IPS-18a (cell line): Measurements from ENCODE around the gene FGF11.

Experiments used
- H3K27ac ChIP-seq: one replicate; pipeline ENCODE4 v1.5.1; 2013; ENCODE audit warnings: low read length
- H3K27me3 ChIP-seq: one replicate; pipeline ENCODE4 v1.6.1; 2013; ENCODE audit warnings: mild to moderate bottlenecking, low read length; ENCODE audit not compliant: control insufficient read depth, insufficient read depth
- H3K36me3 ChIP-seq: one replicate; pipeline ENCODE4 v1.6.1; 2013; ENCODE audit warnings: low read depth, low read length; ENCODE audit not compliant: control insufficient read depth
- H3K4me1 ChIP-seq: one replicate; pipeline ENCODE4 v1.6.1; 2013; ENCODE audit warnings: low read depth, low read length; ENCODE audit not compliant: control insufficient read depth
- H3K4me3 ChIP-seq: one replicate; pipeline ENCODE4 v1.5.1; 2013; ENCODE audit warnings: low read length
- H3K9ac ChIP-seq: one replicate; pipeline ENCODE4 v1.6.1; 2013; ENCODE audit warnings: mild to moderate bottlenecking, low read length, moderate library complexity
- H3K9me3 ChIP-seq: one replicate; pipeline ENCODE4 v1.6.1; 2013; ENCODE audit warnings: low read depth, low read length; ENCODE audit not compliant: control insufficient read depth

FGF11 gene

DNA sequence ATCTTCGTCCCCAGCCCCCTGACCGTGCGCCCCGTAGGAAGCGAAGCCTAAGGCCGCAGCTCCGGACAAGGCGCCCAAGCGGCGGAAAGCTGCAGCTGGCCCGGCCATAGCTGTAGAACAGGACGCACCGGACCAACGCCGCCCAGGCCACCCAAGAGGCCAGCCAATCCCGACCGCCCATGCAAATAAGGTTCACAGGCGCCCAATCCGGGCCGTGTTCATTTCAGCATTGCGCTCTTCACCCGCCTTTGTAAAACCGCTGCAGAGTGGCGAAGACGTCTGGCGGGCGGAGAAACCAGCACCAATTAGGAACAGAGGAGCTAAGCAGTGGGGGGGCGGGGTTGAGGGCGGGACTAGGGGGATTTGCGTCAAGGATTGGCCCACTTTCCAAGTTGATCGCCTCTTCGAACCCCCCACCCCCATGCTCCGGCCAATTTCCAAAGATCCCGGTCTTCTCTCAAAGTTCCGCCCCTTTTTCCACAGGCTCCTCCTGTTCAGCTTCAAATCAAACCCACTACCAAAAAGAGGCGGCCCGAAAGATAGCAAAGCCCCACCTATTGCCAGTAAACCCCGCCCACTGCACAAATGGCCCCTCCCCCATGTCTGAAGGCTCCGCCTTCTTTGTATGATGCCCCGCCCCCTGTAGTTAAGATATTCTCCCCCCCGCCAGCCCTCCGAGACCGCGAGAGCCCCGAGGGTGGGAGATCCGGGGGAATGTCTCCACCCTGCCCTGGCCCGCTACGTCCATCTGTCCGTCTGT lies 35.2 kb upstream of the FGF11 start, which contains the start of gene TMEM256:
Gene TMEM256, minus strand, starts transcription at position 121 of the 760 bp plus-strand sequence. Its CDS starts 13 bp downstream, at position 108.
- Histone ChIP-seq H3K27me3 (no peaks in the 10 kb centered on the region), H3K9me3 (no peaks in the 10 kb centered on the region), H3K36me3 (peaks cover 5% of the 10 kb centered on the region), H3K4me1 (peaks cover 23% of the 10 kb centered on the region), H3K4me3 (peak within 1 kb of the TSS; percentile 88), H3K9ac (peak within 1 kb of the TSS; percentile 72), H3K27ac (peak within 1 kb of the TSS; percentile 43)

DNA sequence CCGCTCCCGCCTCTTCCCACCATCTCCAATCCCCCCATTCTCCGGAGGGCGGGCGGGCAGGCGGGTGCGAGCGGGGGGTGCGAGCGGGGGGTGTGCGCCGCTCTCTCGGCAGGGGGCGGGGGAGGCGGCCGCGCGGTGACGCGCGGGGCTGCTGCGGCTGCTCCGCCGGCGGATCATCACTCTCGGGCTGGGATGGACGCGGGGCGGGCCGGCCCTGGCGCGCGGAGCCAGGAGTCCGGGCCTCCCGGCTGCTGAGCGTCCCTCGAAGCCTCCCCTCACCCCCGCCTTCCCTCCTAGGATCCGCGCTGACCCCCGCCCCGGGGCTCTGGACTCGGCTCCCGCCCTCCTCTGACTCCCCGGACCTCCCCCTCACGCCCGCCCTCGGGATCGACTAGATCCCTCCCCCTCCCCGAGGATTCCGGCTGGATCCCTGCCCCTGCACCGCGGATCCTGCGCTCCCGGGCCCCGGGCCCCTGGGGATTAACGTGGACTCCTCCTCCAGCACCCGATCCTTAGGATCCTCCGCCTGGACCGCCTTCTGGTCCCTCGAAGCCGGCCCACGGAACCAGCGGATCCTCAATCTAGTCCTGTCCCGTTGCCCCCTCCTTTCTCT lies 34.5 kb upstream of the FGF11 start:
- no peak overlapping the region for H3K27ac ChIP-seq

DNA sequence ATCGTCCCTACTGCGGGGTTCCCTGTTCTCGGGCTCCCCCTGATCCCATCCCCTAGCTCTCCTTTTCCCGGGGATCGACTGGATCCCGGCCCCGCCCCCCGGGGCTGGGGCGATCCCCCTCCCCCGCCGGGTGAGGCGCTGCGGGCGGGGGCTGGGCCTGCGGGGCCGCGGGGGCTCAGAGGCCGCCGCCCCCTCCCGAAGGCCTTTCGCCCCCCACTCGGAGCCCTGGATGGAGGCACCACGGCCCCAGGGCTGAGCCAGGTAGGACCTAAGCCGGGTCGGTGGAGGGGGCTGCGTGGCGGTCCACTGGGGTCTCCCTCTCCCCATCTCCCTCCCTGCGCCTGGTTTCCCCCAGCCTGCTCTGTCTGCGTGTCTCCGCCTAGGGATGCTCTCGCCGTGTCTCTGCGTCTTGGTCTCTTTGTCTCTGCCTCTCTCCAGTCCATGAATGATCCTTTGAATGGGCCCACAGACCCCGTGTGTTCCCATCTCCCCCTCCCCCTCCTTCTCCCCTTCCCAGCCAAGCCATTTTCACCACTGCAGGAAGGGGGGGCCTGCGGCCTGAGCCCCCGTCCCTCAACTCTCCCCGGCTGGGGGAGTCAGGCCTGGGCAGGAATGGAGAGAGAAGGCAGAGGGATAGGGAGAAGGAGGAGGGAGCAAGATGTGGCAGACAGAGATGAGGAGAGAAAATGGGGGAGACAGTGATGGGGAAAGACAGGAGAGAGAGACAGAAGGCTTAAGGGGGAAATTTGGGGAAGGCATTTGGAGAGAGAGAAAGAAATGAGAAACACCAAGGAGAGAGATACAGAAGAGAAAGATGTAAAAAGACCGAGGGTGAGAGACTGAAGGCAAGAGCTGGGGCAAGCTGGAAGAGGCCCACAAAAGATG lies 33.7 kb upstream of the FGF11 start:
- Histone ChIP-seq H3K9ac (peak overlapping the region; percentile 47), H3K9me3 (no peaks in the 10 kb centered on the region), H3K27me3 (no peaks in the 10 kb centered on the region), H3K4me1 (peaks cover 23% of the 10 kb centered on the region), H3K27ac (no peak overlapping the region), H3K4me3 (peak overlapping the region; percentile 87), H3K36me3 (peaks cover 19% of the 10 kb centered on the region)

More for the DNA sequence above, 34.5 kb upstream of the FGF11 start:
- Histone ChIP-seq H3K4me3 (peak overlapping the region; percentile 87), H3K36me3 (peaks cover 12% of the 10 kb centered on the region), H3K4me1 (peaks cover 23% of the 10 kb centered on the region), H3K9me3 (no peaks in the 10 kb centered on the region), H3K9ac (peak overlapping the region; percentile 47), H3K27me3 (no peaks in the 10 kb centered on the region)

DNA sequence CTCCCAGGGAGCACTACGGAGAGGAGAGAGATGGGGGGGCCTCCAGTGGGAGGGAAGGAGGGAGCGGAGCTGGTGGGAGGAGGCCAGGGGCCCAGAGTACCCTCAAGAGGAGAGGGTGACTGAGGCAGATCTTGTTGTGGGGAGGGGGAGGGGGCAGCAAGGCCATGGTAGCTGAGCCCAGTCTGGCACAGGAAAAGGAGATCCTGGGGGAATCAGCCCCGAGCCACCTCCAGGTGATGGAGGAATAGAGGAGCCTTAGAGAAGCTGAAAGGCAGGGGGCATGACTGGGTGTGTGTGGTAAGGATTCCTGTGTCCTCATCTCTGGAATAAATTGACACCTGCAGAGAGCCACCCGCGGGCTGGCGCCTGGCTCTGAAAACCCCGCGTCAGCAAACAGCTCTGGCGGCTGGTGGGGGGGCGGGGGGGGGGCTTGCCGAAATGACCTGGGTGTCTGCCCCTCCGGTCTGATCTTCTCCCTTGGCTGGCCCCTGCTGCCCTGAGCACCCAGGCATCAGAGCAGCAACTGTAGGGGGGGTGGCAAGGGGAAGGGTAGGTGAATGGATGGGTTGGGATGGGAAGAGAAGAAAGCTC lies 33.0 kb upstream of the FGF11 start:
- Histone ChIP-seq H3K4me3 (peak overlapping the region; percentile 87), H3K27me3 (no peaks in the 10 kb centered on the region), H3K4me1 (peaks cover 23% of the 10 kb centered on the region), H3K9me3 (no peaks in the 10 kb centered on the region), H3K36me3 (peaks cover 19% of the 10 kb centered on the region), H3K9ac (peak overlapping the region; percentile 47), H3K27ac (no peak overlapping the region)

DNA sequence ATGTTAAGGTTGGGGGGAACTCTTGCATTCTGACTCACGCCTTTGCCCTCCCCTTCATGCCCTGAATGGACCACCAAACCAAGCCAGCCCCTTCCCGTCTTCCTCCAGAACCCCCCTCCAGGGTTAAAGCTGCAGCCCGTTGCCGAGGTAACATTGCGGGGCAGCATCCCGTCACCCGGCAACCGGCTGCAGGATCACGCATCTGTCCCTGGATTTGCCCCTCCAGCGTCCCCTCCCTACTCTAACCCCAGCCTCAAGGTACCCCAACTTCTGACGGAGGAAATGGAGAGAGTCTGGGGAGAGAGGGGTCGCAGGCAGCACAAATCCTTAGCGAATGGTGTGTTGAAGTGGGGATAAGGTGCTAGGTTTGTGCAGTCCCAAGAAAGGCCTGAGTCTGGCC lies 32.2 kb upstream of the FGF11 start:
- Histone ChIP-seq H3K9me3 (no peaks in the 10 kb centered on the region), H3K9ac (no peak overlapping the region), H3K4me1 (peaks cover 23% of the 10 kb centered on the region), H3K4me3 (no peak overlapping the region), H3K27me3 (no peaks in the 10 kb centered on the region), H3K27ac (no peak overlapping the region), H3K36me3 (peaks cover 19% of the 10 kb centered on the region)

DNA sequence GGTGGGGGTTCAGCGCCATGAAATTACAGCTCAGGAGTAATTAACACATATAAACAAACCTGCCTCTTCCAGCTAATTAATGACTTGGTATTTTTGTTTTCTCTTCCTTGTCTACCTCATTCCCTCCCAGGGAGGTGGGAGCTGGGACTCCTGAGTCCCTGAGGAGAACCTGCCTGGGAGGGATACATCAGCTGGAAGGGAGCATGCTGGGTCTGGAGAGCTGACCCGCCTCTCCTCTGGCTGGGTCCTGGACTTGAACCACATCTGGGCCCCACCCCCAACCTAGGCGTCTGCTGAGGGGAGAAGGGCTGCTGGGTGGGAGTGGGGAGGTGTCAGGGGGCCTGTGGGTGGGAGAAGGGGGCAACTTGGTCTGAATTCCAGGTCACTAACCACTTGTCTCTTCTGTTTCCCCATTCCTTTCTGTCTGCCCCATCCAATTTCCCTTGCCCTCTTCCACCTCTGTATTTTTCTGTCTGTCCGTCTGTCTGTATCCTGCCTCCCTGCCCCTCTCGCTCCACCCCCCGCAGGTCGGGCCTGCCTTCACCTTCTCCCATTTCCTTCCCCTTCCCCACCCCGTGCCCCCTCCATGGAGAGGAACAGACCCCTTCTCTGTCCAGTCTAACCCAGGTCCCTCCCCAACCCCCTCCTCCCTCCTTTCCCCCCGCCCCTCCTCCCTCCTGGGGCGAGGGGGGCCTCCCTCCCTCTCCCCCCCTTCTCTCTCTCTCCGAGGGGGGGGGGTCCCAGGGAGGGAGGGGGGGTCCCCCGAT lies 31.6 kb upstream of the FGF11 start, which contains the start of gene NLGN2:
Gene NLGN2, plus strand, starts transcription at position 361 of the 767 bp plus-strand sequence. CDS start 411 bp downstream, outside the sequence.
- Histone ChIP-seq H3K36me3 (peaks cover 19% of the 10 kb centered on the region), H3K4me1 (peaks cover 22% of the 10 kb centered on the region), H3K9me3 (no peaks in the 10 kb centered on the region), H3K4me3 (no peak within 1 kb of the TSS), H3K27me3 (no peaks in the 10 kb centered on the region), H3K9ac (no peak within 1 kb of the TSS), H3K27ac (no peak within 1 kb of the TSS)

DNA sequence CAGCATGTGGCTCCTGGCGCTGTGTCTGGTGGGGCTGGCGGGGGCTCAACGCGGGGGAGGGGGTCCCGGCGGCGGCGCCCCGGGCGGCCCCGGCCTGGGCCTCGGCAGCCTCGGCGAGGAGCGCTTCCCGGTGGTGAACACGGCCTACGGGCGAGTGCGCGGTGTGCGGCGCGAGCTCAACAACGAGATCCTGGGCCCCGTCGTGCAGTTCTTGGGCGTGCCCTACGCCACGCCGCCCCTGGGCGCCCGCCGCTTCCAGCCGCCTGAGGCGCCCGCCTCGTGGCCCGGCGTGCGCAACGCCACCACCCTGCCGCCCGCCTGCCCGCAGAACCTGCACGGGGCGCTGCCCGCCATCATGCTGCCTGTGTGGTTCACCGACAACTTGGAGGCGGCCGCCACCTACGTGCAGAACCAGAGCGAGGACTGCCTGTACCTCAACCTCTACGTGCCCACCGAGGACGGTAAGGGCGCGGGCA lies 31.0 kb upstream of the FGF11 start:
- no peaks in the 10 kb centered on the region for H3K27me3 ChIP-seq
- no peak overlapping the region for H3K9ac ChIP-seq
- peaks cover 15% of the 10 kb centered on the region for H3K4me1 ChIP-seq
- no peak overlapping the region for H3K27ac ChIP-seq
- H3K4me3 ChIP-seq = no peak overlapping the region
- no peaks in the 10 kb centered on the region for H3K9me3 ChIP-seq
- peaks cover 19% of the 10 kb centered on the region for H3K36me3 ChIP-seq

DNA sequence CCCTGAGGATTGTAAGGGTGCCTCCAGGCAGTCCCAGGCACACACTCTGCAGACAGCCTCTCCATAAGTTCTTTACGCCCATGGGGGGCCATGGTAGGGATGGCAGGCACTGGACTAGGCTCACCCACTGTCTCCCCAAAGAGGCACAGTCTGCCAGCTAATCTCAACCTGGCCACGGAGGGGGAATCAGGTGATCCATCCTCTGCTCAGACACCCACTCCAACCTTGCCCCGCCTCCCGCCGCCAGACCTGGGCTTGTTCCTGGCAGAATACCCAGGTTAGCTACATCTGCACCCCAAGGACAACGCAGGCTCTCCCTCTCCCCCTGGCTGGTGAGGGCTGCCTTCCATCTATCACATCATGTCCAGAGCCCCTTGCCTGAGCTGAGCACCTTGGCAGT lies 30.4 kb upstream of the FGF11 start:
- Histone ChIP-seq H3K27ac (no peak overlapping the region), H3K36me3 (peaks cover 19% of the 10 kb centered on the region), H3K9ac (no peak overlapping the region), H3K4me1 (peaks cover 15% of the 10 kb centered on the region), H3K9me3 (no peaks in the 10 kb centered on the region), H3K27me3 (no peaks in the 10 kb centered on the region), H3K4me3 (no peak overlapping the region)

DNA sequence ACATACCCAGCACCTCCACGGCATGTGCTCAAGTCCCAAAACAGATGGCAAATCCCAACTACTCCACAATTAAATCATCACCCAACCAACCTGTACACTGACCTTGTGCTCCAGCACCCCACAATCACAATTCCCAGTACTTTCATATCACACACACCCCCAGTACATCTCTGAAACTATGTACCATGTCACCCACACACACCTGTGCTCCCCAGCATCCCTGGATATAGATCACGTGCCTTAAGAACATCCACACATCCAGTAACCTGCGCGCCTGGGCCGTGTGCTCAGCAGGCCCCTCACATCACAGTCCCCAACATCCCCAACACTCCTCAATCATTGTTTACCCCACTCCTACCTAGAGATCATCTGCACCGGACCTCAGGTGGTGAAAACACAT lies 29.6 kb upstream of the FGF11 start:
- Histone ChIP-seq H3K27ac (no peak overlapping the region), H3K4me1 (peaks cover 15% of the 10 kb centered on the region), H3K4me3 (no peak overlapping the region), H3K9ac (no peak overlapping the region), H3K27me3 (no peaks in the 10 kb centered on the region), H3K9me3 (no peaks in the 10 kb centered on the region), H3K36me3 (peaks cover 19% of the 10 kb centered on the region)

DNA sequence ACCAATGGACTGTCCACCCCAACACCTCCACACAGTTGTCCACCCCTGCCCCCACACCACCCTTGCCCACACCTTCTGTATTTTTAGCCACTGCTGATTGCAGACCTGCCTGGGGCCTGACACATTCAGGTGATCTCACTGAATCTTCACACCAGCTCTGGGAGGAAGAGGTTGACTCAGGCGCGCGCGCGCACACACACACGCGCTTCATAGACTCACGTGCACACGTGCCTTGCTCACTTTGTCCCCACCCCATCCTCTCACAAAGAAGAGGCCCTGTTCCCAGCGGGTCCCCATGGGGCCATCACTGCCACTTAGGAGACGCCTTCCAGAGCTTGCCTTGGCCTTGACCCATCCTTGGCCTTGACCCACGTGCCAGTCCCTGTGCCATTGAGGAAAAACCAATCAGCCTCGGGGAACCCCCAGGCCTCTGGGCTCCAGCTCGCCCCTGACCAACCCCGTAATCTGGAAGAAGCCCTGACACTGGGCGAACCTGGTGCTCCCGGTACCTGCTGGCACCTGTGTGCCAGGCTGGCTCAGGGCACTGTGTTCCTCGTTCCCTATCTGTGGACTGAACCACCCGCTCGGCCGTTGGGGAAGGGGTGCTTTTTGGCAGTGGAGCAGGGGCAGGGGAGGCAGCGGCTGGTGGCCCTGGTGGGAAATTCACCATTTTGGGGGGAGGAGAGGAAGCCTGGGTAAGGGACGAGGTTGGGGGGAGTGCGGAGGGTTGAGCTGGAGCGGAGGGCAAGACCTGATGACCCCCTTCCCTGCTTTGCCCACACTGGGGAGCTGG lies 28.5 kb upstream of the FGF11 start:
- Histone ChIP-seq H3K4me3 (no peak overlapping the region), H3K27me3 (no peaks in the 10 kb centered on the region)

More for the DNA sequence above, 28.5 kb upstream of the FGF11 start:
- no peak overlapping the region for H3K9ac ChIP-seq
- H3K36me3 ChIP-seq = peaks cover 30% of the 10 kb centered on the region
- H3K27ac ChIP-seq = no peak overlapping the region
- H3K4me1 ChIP-seq = peaks cover 13% of the 10 kb centered on the region
- no peaks in the 10 kb centered on the region for H3K9me3 ChIP-seq
